Measurements from ENCODE around the gene PNMA6F. TPM values are rescaled to one million over a fixed set of nuclear protein-coding genes. Genes with fewer than 3 reads are reported as not detected.

The PNMA6F gene
- total RNA-seq, 3 donors from 2014 or later: not detected

Other genes with a start within 250 kb of the PNMA6F start
- gene PNMA6A, start 249.3 kb downstream of the PNMA6F start, total RNA-seq: 1 to 10 TPM; 1.1 to 2.0 (median 1.3) TPM
- not detected for gene MAGEA1, start 142.5 kb downstream of the PNMA6F start, total RNA-seq
- 10 to 100 TPM; 12.1 to 13.8 (median 12.7) TPM for gene ZNF275, start 12.4 kb upstream of the PNMA6F start, total RNA-seq
- gene PNMA6E, start 79.6 kb upstream of the PNMA6F start, total RNA-seq: not detected
- gene ZFP92, start 89.7 kb upstream of the PNMA6F start, total RNA-seq: 1 to 10 TPM; 1.1 to 1.5 (median 1.5) TPM
- 1 to 10 TPM; 1.7 to 2.4 (median 2.2) TPM for gene TREX2, start 124.3 kb upstream of the PNMA6F start, total RNA-seq
- gene HAUS7, start 148.8 kb upstream of the PNMA6F start, total RNA-seq: 10 to 100 TPM; 77.1 to 90.3 (median 85.3) TPM
- under 1 TPM; 0.13 to 0.30 (median 0.16) TPM for gene BGN, start 173.2 kb upstream of the PNMA6F start, total RNA-seq
- under 1 TPM in 1 of 3 donors, not detected in 2; 0.05 TPM for gene ATP2B3, start 195.9 kb upstream of the PNMA6F start, total RNA-seq

Data from activated T-cell treated with anti-CD3 and anti-CD28 coated beads, Interleukin-2, amount 50 U/mL, for 4 hours (primary cell).